Mesendoderm (in vitro differentiated cells): ENCODE measurements around the gene ERCC5.

Source experiments
- DNase-seq: peaks from one replicate; pipeline ENCODE4 v3.0.0; 2013
- H2AK5ac ChIP-seq: 2 replicates; pipeline ENCODE4 v1.6.1; 2013; ENCODE audit warnings: low read length, inconsistent platforms
- H2BK120ac ChIP-seq: 2 replicates; pipeline ENCODE4 v1.6.1; 2013; ENCODE audit warnings: low read depth, mild to moderate bottlenecking, low read length, moderate library complexity, mixed read lengths
- H2BK15ac ChIP-seq: replicated peaks from 2 replicates; pipeline ENCODE4 v1.6.1; 2013; ENCODE audit warnings: low read depth, mild to moderate bottlenecking, moderate library complexity
- H2BK5ac ChIP-seq: 2 replicates; pipeline ENCODE4 v1.6.1; 2013; ENCODE audit warnings: low read length, inconsistent platforms
- H3K18ac ChIP-seq: 2 replicates; pipeline ENCODE4 v1.6.1; 2013; ENCODE audit warnings: mild to moderate bottlenecking, low read length, mixed read lengths
- H3K23ac ChIP-seq: one replicate; pipeline ENCODE4 v1.6.1; 2013; ENCODE audit warnings: low read length
- H3K27ac ChIP-seq: 2 replicates; pipeline ENCODE4 v1.5.1; 2013; ENCODE audit warnings: low read depth, mild to moderate bottlenecking, inconsistent platforms, low read length, moderate library complexity
- H3K27me3 ChIP-seq: 2 replicates; pipeline ENCODE4 v1.6.1; 2013; ENCODE audit warnings: low read length, control low read depth, mild to moderate bottlenecking, inconsistent platforms; ENCODE audit not compliant: insufficient read depth, poor library complexity
- H3K36me3 ChIP-seq: 2 replicates; pipeline ENCODE4 v1.6.1; 2013; ENCODE audit warnings: low read length, inconsistent platforms; ENCODE audit not compliant: control insufficient read depth, insufficient read depth
- H3K4ac ChIP-seq: one replicate; pipeline ENCODE4 v1.6.1; 2013; ENCODE audit warnings: low read depth, mild to moderate bottlenecking, low read length, moderate library complexity
- H3K4me1 ChIP-seq: 2 replicates; pipeline ENCODE4 v1.6.1; 2013; ENCODE audit warnings: low read depth, low read length, inconsistent platforms; ENCODE audit not compliant: control insufficient read depth
- H3K4me2 ChIP-seq: 2 replicates; pipeline ENCODE4 v1.6.1; 2013; ENCODE audit warnings: low read length
- H3K4me3 ChIP-seq: 2 replicates; pipeline ENCODE4 v1.5.1; 2013; ENCODE audit warnings: mild to moderate bottlenecking, low read length
- H3K56ac ChIP-seq: one replicate; pipeline ENCODE4 v1.6.1; 2013; ENCODE audit warnings: low read length
- H3K79me1 ChIP-seq: 2 replicates; pipeline ENCODE4 v1.6.1; 2013; ENCODE audit warnings: low read length, inconsistent platforms
- H3K79me2 ChIP-seq: 2 replicates; pipeline ENCODE4 v1.6.1; 2013; ENCODE audit warnings: mild to moderate bottlenecking, low read length; ENCODE audit not compliant: control insufficient read depth, insufficient read depth
- H3K9ac ChIP-seq: 2 replicates; pipeline ENCODE4 v1.6.1; 2013; ENCODE audit warnings: low read length, inconsistent platforms
- H4K5ac ChIP-seq: one replicate; pipeline ENCODE4 v1.6.1; 2013; ENCODE audit warnings: low read length
- H4K8ac ChIP-seq: one replicate; pipeline ENCODE4 v1.6.1; 2013; ENCODE audit warnings: low read depth, mild to moderate bottlenecking, control low read depth, low read length, moderate library complexity
- WGBS: extraction: QIAGEN DNeasy Blood & Tissue Kit; methylation state at CpG from one replicate; pipeline ENCODE4 v1.1.7; 2013; ENCODE audit warnings: low lambda C conversion rate, missing lambda C conversion rate; ENCODE audit not compliant: insufficient coverage; ENCODE audit errors: extremely low coverage; 5-methylcytosine and 5-hydroxymethylcytosine counted together

Gene ERCC5

DNA sequence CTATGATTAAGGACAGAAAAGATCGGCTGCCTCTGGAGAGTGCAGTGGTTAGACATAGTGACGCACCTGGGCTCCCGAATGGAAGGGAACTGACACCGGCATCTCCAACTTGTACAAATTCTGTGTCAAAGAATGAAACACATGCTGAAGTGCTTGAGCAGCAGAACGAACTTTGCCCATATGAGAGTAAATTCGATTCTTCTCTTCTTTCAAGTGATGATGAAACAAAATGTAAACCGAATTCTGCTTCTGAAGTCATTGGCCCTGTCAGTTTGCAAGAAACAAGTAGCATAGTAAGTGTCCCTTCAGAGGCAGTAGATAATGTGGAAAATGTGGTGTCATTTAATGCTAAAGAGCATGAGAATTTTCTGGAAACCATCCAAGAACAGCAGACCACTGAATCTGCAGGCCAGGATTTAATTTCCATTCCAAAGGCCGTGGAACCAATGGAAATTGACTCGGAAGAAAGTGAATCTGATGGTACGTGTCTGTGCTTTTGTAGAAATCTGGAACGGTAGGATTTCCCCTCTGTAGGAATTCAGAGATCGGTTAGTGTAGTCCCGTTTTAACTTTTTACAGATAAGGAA is 16.9 kb downstream of the ERCC5 start:
- Histone ChIP-seq H3K27ac (no peak overlapping the region), H3K79me2 (no peaks in the 10 kb centered on the region), H3K23ac (no peak overlapping the region), H2BK15ac (no peak overlapping the region), H3K56ac (no peak overlapping the region), H2BK120ac (no peak overlapping the region), H3K36me3 (peaks cover 5% of the 10 kb centered on the region), H3K9ac (no peak overlapping the region), H4K5ac (no peak overlapping the region), H3K27me3 (no peaks in the 10 kb centered on the region), H3K4me2 (no peak overlapping the region), H3K4me3 (no peak overlapping the region), H3K4ac (no peak overlapping the region), H4K8ac (no peak overlapping the region), H2AK5ac (no peak overlapping the region), H3K18ac (no peak overlapping the region), H3K4me1 (no peaks in the 10 kb centered on the region), H2BK5ac (no peak overlapping the region), H3K79me1 (no peaks in the 10 kb centered on the region)
- no peak for DNase-seq
- WGBS, result no CpG with 5 or more reads among the region's 13 CpGs

DNA sequence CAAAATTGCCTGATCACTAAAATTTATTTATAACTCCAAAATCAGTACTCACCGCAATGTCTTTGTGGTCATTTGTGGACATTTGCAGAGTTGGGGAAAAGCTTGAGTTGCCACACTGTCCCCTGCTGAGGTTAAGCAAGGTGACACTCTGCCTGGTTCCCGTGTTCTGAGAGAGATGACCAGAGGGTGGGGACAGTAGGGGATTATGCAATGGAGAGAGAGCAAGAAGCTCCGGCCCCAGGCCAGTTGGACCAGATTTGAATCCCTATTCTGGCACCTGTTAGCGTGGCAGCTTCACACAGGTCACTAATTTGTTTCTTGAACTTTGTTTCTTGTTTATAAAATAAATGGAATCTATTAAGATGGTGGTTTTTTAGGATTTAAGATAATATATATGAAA is 17.8 kb downstream of the ERCC5 start:
- H3K4me3 ChIP-seq, result no peak overlapping the region
- no peaks in the 10 kb centered on the region for H3K27me3 ChIP-seq
- H3K23ac ChIP-seq, result no peak overlapping the region
- no peak overlapping the region for H2BK15ac ChIP-seq
- H3K4me2 ChIP-seq, result no peak overlapping the region
- no peak overlapping the region for H2BK5ac ChIP-seq
- no peak overlapping the region for H3K18ac ChIP-seq
- H3K79me1 ChIP-seq, result no peaks in the 10 kb centered on the region
- no peaks in the 10 kb centered on the region for H3K4me1 ChIP-seq
- no peak for DNase-seq
- no peak overlapping the region for H3K27ac ChIP-seq
- no peak overlapping the region for H2BK120ac ChIP-seq
- H4K5ac ChIP-seq, result no peak overlapping the region
- no peak overlapping the region for H3K56ac ChIP-seq
- no peak overlapping the region for H3K9ac ChIP-seq
- H2AK5ac ChIP-seq, result no peak overlapping the region
- no peak overlapping the region for H4K8ac ChIP-seq
- H3K79me2 ChIP-seq, result no peaks in the 10 kb centered on the region
- H3K4ac ChIP-seq, result no peak overlapping the region
- WGBS, result no CpG with 5 or more reads among the region's 4 CpGs
- peaks cover 5% of the 10 kb centered on the region for H3K36me3 ChIP-seq

DNA sequence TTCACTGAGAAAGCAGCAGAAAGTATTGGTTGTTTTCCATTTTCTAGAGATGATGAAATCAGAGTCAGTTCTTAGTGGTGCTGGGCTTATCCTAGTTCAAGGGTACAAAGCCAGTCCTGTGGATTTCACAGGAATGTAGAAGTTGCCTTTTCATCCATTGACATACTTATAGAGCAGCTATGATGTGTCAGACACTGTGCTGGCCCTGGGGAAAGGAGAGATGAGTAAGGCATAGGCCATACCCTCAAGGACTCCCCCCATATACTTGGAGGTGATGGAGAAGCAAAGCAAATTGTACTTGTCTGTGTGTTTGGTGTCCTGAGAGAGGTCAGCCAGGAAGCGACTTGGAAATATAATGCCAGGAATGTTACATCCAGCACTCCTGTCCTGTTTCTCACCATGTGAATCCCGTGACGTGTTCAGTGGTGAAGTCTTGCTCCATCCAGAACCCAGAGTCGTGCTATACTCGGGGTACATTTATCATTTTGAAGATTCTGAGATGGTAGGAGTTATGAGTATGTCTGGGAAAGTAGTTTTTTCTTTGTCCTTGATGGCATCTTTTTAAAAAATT is 22.6 kb downstream of the ERCC5 start:
- Histone ChIP-seq H2BK15ac (no peak overlapping the region), H3K4me3 (no peak overlapping the region), H3K4me2 (no peak overlapping the region), H3K79me2 (no peaks in the 10 kb centered on the region), H3K4ac (no peak overlapping the region), H3K36me3 (peaks cover 3% of the 10 kb centered on the region), H3K27me3 (no peaks in the 10 kb centered on the region), H2BK5ac (no peak overlapping the region), H4K5ac (no peak overlapping the region), H4K8ac (no peak overlapping the region), H2AK5ac (no peak overlapping the region), H2BK120ac (no peak overlapping the region), H3K23ac (no peak overlapping the region), H3K56ac (no peak overlapping the region), H3K27ac (no peak overlapping the region), H3K18ac (no peak overlapping the region), H3K79me1 (no peaks in the 10 kb centered on the region), H3K4me1 (no peaks in the 10 kb centered on the region), H3K9ac (no peak overlapping the region)
- no CpG with 5 or more reads among the region's 5 CpGs for WGBS
- DNase-seq, result no peak

- Histone ChIP-seq H3K56ac (no peak overlapping the region), H3K4me2 (no peak overlapping the region), H2BK15ac (no peak overlapping the region), H2BK120ac (no peak overlapping the region), H4K8ac (no peak overlapping the region), H3K27me3 (no peaks in the 10 kb centered on the region), H3K23ac (no peak overlapping the region), H3K4me3 (no peak overlapping the region), H3K79me1 (no peaks in the 10 kb centered on the region), H3K18ac (no peak overlapping the region), H3K4ac (no peak overlapping the region), H2BK5ac (no peak overlapping the region), H3K27ac (no peak overlapping the region), H3K4me1 (no peaks in the 10 kb centered on the region), H2AK5ac (no peak overlapping the region), H3K36me3 (peaks cover 3% of the 10 kb centered on the region), H3K79me2 (no peaks in the 10 kb centered on the region), H3K9ac (no peak overlapping the region), H4K5ac (no peak overlapping the region)
- DNase-seq, result no peak
- WGBS, result no CpG with 5 or more reads among the region's 5 CpGs
These were observed 24.3 kb downstream of the ERCC5 start for GRCh38 chr13:102869948-102870676.

- no peaks in the 10 kb centered on the region for H3K79me2 ChIP-seq
- H4K5ac ChIP-seq, result no peak overlapping the region
- H3K79me1 ChIP-seq, result no peaks in the 10 kb centered on the region
- H3K4me3 ChIP-seq, result no peak overlapping the region
- peaks cover 3% of the 10 kb centered on the region for H3K36me3 ChIP-seq
- no peak overlapping the region for H2AK5ac ChIP-seq
- no peak overlapping the region for H3K18ac ChIP-seq
- WGBS, result no CpG with 5 or more reads among the region's 22 CpGs
- H2BK120ac ChIP-seq, result no peak overlapping the region
- DNase-seq, result peak; percentile 70
- no peak overlapping the region for H3K56ac ChIP-seq
- no peak overlapping the region for H2BK5ac ChIP-seq
- H4K8ac ChIP-seq, result no peak overlapping the region
- no peak overlapping the region for H3K4ac ChIP-seq
- no peaks in the 10 kb centered on the region for H3K4me1 ChIP-seq
- no peak overlapping the region for H3K9ac ChIP-seq
- no peaks in the 10 kb centered on the region for H3K27me3 ChIP-seq
- H3K27ac ChIP-seq, result no peak overlapping the region
- H3K4me2 ChIP-seq, result no peak overlapping the region
- no peak overlapping the region for H2BK15ac ChIP-seq
- H3K23ac ChIP-seq, result no peak overlapping the region
These were observed 25.0 kb downstream of the ERCC5 start for GRCh38 chr13:102870677-102871415.
